Measurements from ENCODE around the gene SLC4A1. TPM values are rescaled to one million over a fixed set of nuclear protein-coding genes. Genes with fewer than 3 reads are reported as not detected.
A peak's percentile ranks its signal among the peaks of the same experiment; 100 is the strongest.

SLC4A1 gene
- total and polyA plus RNA-seq, 2 experiments from 2014 or later, result not detected

GRCh38 chr17:44213403-44214229 lies 54.3 kb downstream of the SLC4A1 start:
- peaks cover 82% of the 10 kb centered on the region for H3K36me3 Mint-ChIP-seq (ENCODE audit: low read depth)
- no peak overlapping the region for H3K27ac Mint-ChIP-seq
- H3K79me2 ChIP-seq (replicated peaks; ENCODE audit: insufficient read depth), result peaks cover 18% of the 10 kb centered on the region
- no peaks in the 10 kb centered on the region for H3K27me3 ChIP-seq (ENCODE audit: insufficient read depth)
- H3K4me1 ChIP-seq (ENCODE audit: insufficient read depth), result peaks cover 9% of the 10 kb centered on the region; the same call in 1 of the 2 replicates
- H3K4me2 ChIP-seq, result no peak overlapping the region
- H3K4me1 Mint-ChIP-seq, result peaks cover 24% of the 10 kb centered on the region
- ATAC-seq, result no peak
- no peaks in the 10 kb centered on the region for H3K9me2 ChIP-seq (ENCODE audit: insufficient read depth)
- no peak for DNase-seq (ENCODE audit: low spot score)
- no peaks in the 10 kb centered on the region for H3K9me3 Mint-ChIP-seq
- no peak overlapping the region for H2AFZ ChIP-seq
- H3K27me3 Mint-ChIP-seq (ENCODE audit: insufficient read depth, low read depth, poor library complexity), result peaks cover 27% of the 10 kb centered on the region
- peaks cover 33% of the 10 kb centered on the region; the same call in 1 of the 2 replicates for H3F3A ChIP-seq (replicated peaks; ENCODE audit: low read depth)
- no peak overlapping the region for H3K4me3 ChIP-seq
- H3K4me3 Mint-ChIP-seq, result no peak overlapping the region; the same call in 2 of the 3 replicates
- TF ChIP-seq ZNF331 (CRISPR knock-in tag; IDR thresholded peaks at IDR 0.05; ENCODE audit: low read depth) (0 out of 2 replicates have a peak, but pooled peaks have one; percentile 15), EZH2 (IDR thresholded peaks at IDR 0.05; ENCODE audit: low read depth, unreplicated experiment) (no peak)
- H3K36me3 ChIP-seq (ENCODE audit: insufficient read depth), result peaks cover 26% of the 10 kb centered on the region
- H4K20me1 ChIP-seq (replicated peaks; ENCODE audit: insufficient read depth), result peaks cover 8% of the 10 kb centered on the region
- H3K27ac ChIP-seq (ENCODE audit: low read depth), result no peak overlapping the region

- H3K27me3 Mint-ChIP-seq (ENCODE audit: insufficient read depth, low read depth, poor library complexity), result peaks cover 27% of the 10 kb centered on the region
- peaks cover 32% of the 10 kb centered on the region for H3K36me3 ChIP-seq (ENCODE audit: insufficient read depth)
- no peaks in the 10 kb centered on the region for H3K9me3 Mint-ChIP-seq
- H3K4me3 ChIP-seq, result no peak overlapping the region
- peaks cover 4% of the 10 kb centered on the region; the same call in 1 of the 2 replicates for H3K4me1 ChIP-seq (ENCODE audit: insufficient read depth)
- peaks cover 11% of the 10 kb centered on the region for H4K20me1 ChIP-seq (replicated peaks; ENCODE audit: insufficient read depth)
- H3K4me2 ChIP-seq, result no peak overlapping the region
- H3K79me2 ChIP-seq (replicated peaks; ENCODE audit: insufficient read depth), result peaks cover 13% of the 10 kb centered on the region
- H3K9me2 ChIP-seq (ENCODE audit: insufficient read depth), result no peaks in the 10 kb centered on the region
- H3K36me3 Mint-ChIP-seq (ENCODE audit: low read depth), result peaks cover 89% of the 10 kb centered on the region
- DNase-seq (ENCODE audit: low spot score), result no peak
- no peak overlapping the region for H3K27ac ChIP-seq (ENCODE audit: low read depth)
- H3F3A ChIP-seq (replicated peaks; ENCODE audit: low read depth), result peaks cover 35% of the 10 kb centered on the region; the same call in 1 of the 2 replicates
- H2AFZ ChIP-seq, result no peak overlapping the region
- H3K4me1 Mint-ChIP-seq, result peaks cover 27% of the 10 kb centered on the region
- peak overlapping the region; percentile 37; the same call in 2 of the 3 replicates for H3K4me3 Mint-ChIP-seq
- H3K27ac Mint-ChIP-seq, result peak overlapping the region; percentile 72; the same call in 1 of the 2 replicates
- no peaks in the 10 kb centered on the region for H3K27me3 ChIP-seq (ENCODE audit: insufficient read depth)
- ATAC-seq, result no peak
- TF ChIP-seq CTCF (conservative IDR thresholded peaks at IDR 0.05; ENCODE audit: low read depth in 2 of 2), result no peak
- no peak for TF ChIP-seq ZNF462 (CRISPR knock-in tag; IDR thresholded peaks at IDR 0.05)
- TF ChIP-seq ZNF331 (CRISPR knock-in tag; IDR thresholded peaks at IDR 0.05; ENCODE audit: low read depth), result no peak
- no peak for TF ChIP-seq ZNF114 (CRISPR knock-in tag; IDR thresholded peaks at IDR 0.05)
Observed at GRCh38 chr17:44212507-44213402, 55.2 kb downstream of the SLC4A1 start.

All from GM23338 (cell line).